Keratinocyte (primary cell): ENCODE measurements around the gene FAM177B. TPM values are rescaled to one million over a fixed set of nuclear protein-coding genes. Genes with fewer than 3 reads are reported as not detected.

Source experiments
- DNase-seq: peaks from one replicate; pipeline ENCODE4 v3.0.0-alpha.2; 2011; ENCODE audit warnings: low read depth, missing footprints, low spot score
- FAIRE-seq: peaks from 2 replicates; lab custom pipeline; 2011; peaks lifted over from hg19 to GRCh38; lab: Jason Lieb, UNC
- H2AFZ ChIP-seq: 2 replicates; pipeline ENCODE4 v1.6.0; 2012; ENCODE audit warnings: low read length, control low read depth, inconsistent platforms; ENCODE audit not compliant: control insufficient read depth
- H3K27ac ChIP-seq: 2 replicates; pipeline ENCODE4 v1.5.1; 2011; ENCODE audit warnings: low read length; ENCODE audit not compliant: control insufficient read depth, insufficient read depth
- H3K27me3 ChIP-seq: 3 replicates; pipeline ENCODE4 v1.6.0; 2011; ENCODE audit warnings: low read length; ENCODE audit not compliant: control insufficient read depth, insufficient read depth; ENCODE audit errors: extremely low read depth
- H3K36me3 ChIP-seq, 2 experiments: 2 replicates in 1 of 2; 3 replicates in 1 of 2; pipeline ENCODE4 v1.5.1; 2011; ENCODE audit warnings: low read length in 2 of 2, mild to moderate bottlenecking in 1 of 2; ENCODE audit not compliant: control insufficient read depth in 2 of 2, insufficient read depth in 2 of 2; ENCODE audit errors: extremely low read depth in 1 of 2
- H3K4me1 ChIP-seq: 3 replicates; pipeline ENCODE4 v1.5.1; 2011; ENCODE audit warnings: low read length; ENCODE audit not compliant: control insufficient read depth, insufficient read depth; ENCODE audit errors: extremely low read depth
- H3K4me2 ChIP-seq: 3 replicates; pipeline ENCODE4 v1.6.0; 2011; ENCODE audit warnings: low read depth, low read length; ENCODE audit not compliant: control insufficient read depth, insufficient read depth; ENCODE audit errors: extremely low read depth
- H3K4me3 ChIP-seq, 3 experiments: fragments of 200-600 bp in 1 of 3; sonication (generic) in 1 of 3; 2 replicates in 2 of 3; 3 replicates in 1 of 3; pipeline ENCODE4 v1.5.1; 2011 to 2016; ENCODE audit warnings: low read length in 3 of 3, mild to moderate bottlenecking in 3 of 3, control low read depth in 2 of 3, inconsistent platforms in 1 of 3, low read depth in 1 of 3, mixed read lengths in 1 of 3, mixed run types in 1 of 3, moderate library complexity in 1 of 3; ENCODE audit not compliant: control insufficient read depth in 2 of 3, insufficient read depth in 2 of 3; ENCODE audit errors: extremely low read depth in 1 of 3
- H3K79me2 ChIP-seq: 2 replicates; pipeline ENCODE4 v1.6.0; 2012; ENCODE audit warnings: low read length; ENCODE audit not compliant: control insufficient read depth, insufficient read depth
- H3K9ac ChIP-seq: 3 replicates; pipeline ENCODE4 v1.6.0; 2011; ENCODE audit warnings: low read length; ENCODE audit not compliant: control insufficient read depth, insufficient read depth; ENCODE audit errors: extremely low read depth
- H3K9me1 ChIP-seq: 3 replicates; pipeline ENCODE4 v1.6.0; 2011; ENCODE audit warnings: low read length; ENCODE audit not compliant: control insufficient read depth, insufficient read depth; ENCODE audit errors: extremely low read depth
- H3K9me3 ChIP-seq: 2 replicates; pipeline ENCODE4 v1.5.1; 2012; ENCODE audit warnings: low read depth, low read length; ENCODE audit not compliant: control insufficient read depth
- H4K20me1 ChIP-seq: 3 replicates; pipeline ENCODE4 v1.6.0; 2011; ENCODE audit warnings: low read length; ENCODE audit not compliant: control insufficient read depth, insufficient read depth; ENCODE audit errors: extremely low read depth
- EZH2 ChIP-seq: IDR thresholded peaks from one replicate; pipeline ENCODE4 v1.6.1; 2012; ENCODE audit warnings: inconsistent platforms, mild to moderate bottlenecking, low read length, moderate library complexity
- dilution Hi-C: fragments of 300-500 bp; cut with MboI; formaldehyde crosslinking; loops from one replicate; pipeline ENCODE4 v1.7.0; 2020; ENCODE audit warnings: low sequenced_read_pairs; ENCODE audit not compliant: extremely low pct_ligation_motif_present
- polyA plus RNA-seq, 5 experiments: library from polyadenylated mRNA; depleted of rRNA in 3 of 5; stranded (reverse) in 3 of 5; stranded (forward) in 1 of 5; unstranded in 1 of 5; fragments of >200 nt; gene quantifications; 1 replicate in 1 of 5; 2 replicates in 3 of 5; 3 replicates in 1 of 5; pipeline versions ENCODE4 v1.2.1 to v1.2.3, GENCODE V29; 2011 to 2012; ENCODE audit warnings: missing spikeins in 2 of 5, low read depth in 1 of 5, low replicate concordance in 1 of 5
- TF ChIP-seq, protein P1 (sequence below), 3 experiments: IDR thresholded peaks in 1 of 3; conservative IDR thresholded peaks in 1 of 3; optimal IDR thresholded peaks in 1 of 3; 2 replicates in 2 of 3; 3 replicates in 1 of 3; pipeline versions ENCODE3 to v1.5.1; 2011; ENCODE audit warnings: low read length in 3 of 3, mild to moderate bottlenecking in 3 of 3, moderate library complexity in 2 of 3, control low read depth in 1 of 3, inconsistent platforms in 1 of 3; ENCODE audit not compliant: insufficient read depth in 2 of 3; ENCODE audit errors: extremely low read depth in 1 of 3

Gene FAM177B
- polyA plus RNA-seq, 1 donor (not counting 4 experiments of a cell fraction or from before 2014, with no cell fraction given), result not detected

DNA sequence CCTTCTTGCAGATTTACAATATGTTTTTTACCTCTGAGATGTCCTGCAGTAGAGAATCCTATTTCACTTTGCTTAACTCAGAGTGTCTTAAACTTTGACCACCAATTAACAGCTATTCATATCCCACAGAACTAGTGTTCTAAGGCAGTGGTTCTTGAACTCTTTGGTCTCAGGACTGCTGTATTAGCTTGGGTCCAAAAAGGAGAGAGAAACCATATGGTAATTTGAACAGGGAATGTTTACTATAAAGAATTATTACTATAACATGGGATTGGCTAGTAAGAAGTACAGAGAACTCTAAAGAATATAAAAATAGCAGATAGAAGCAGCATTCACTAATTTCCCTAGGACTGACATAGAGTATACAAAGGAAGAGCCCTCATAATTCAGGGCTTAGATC lies 31.6 kb downstream of the FAM177B start:
- TF ChIP-seq EZH2, result no peak
- dilution Hi-C loops, result no loop called here
- Histone ChIP-seq H3K79me2 (no peaks in the 10 kb centered on the region), H3K27me3 (no peaks in the 10 kb centered on the region), H3K9me3 (no peaks in the 10 kb centered on the region), H4K20me1 (no peaks in the 10 kb centered on the region), H3K9me1 (no peaks in the 10 kb centered on the region), H3K4me3 (no peak overlapping the region), H2AFZ (no peak overlapping the region), H3K9ac (no peak overlapping the region), H3K4me2 (no peak overlapping the region), H3K36me3 (no peaks in the 10 kb centered on the region), H3K27ac (no peak overlapping the region), H3K4me1 (no peaks in the 10 kb centered on the region)
- no peak for FAIRE-seq
- DNase-seq, result no peak

DNA sequence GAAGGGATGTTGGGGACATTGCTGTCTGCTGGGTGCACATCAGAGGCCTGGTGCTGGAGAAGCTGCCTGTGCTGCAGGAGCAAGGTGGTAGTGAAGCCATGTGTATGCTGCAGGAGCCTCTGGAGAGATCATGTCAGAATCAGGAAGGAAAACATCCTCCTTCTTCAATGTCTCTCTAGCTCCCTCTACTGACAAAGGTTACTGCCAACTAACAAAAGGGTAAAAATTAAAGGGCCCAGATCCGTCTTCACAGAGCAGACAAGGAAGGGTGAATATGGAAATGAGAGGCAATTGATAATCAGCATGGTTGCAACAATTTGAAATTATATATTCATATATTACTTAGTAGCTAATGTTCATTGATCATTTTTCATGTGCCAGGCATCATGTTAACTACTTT lies 32.2 kb downstream of the FAM177B start:
- DNase-seq, result no peak
- Histone ChIP-seq H3K4me3 (no peak overlapping the region), H3K27ac (no peak overlapping the region), H3K36me3 (no peaks in the 10 kb centered on the region), H4K20me1 (no peaks in the 10 kb centered on the region), H3K9ac (no peak overlapping the region), H3K4me1 (no peaks in the 10 kb centered on the region), H3K4me2 (no peak overlapping the region), H3K79me2 (no peaks in the 10 kb centered on the region), H3K9me1 (no peaks in the 10 kb centered on the region), H3K27me3 (no peaks in the 10 kb centered on the region), H2AFZ (no peak overlapping the region), H3K9me3 (no peaks in the 10 kb centered on the region)
- dilution Hi-C loops, result no loop called here
- TF ChIP-seq, protein P1, sequence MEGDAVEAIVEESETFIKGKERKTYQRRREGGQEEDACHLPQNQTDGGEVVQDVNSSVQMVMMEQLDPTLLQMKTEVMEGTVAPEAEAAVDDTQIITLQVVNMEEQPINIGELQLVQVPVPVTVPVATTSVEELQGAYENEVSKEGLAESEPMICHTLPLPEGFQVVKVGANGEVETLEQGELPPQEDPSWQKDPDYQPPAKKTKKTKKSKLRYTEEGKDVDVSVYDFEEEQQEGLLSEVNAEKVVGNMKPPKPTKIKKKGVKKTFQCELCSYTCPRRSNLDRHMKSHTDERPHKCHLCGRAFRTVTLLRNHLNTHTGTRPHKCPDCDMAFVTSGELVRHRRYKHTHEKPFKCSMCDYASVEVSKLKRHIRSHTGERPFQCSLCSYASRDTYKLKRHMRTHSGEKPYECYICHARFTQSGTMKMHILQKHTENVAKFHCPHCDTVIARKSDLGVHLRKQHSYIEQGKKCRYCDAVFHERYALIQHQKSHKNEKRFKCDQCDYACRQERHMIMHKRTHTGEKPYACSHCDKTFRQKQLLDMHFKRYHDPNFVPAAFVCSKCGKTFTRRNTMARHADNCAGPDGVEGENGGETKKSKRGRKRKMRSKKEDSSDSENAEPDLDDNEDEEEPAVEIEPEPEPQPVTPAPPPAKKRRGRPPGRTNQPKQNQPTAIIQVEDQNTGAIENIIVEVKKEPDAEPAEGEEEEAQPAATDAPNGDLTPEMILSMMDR (optimal IDR thresholded peaks at IDR 0.05 in 1 of 3, IDR thresholded peaks at IDR 0.05 in 1 of 3, conservative IDR thresholded peaks at IDR 0.05 in 1 of 3; ENCODE audit: extremely low read depth in 1 of 3, insufficient read depth in 2 of 3, low read length in 3 of 3), result peak in 2 of 3 experiments; percentile 3 to 15
- no peak for TF ChIP-seq EZH2
- FAIRE-seq, result no peak

DNA sequence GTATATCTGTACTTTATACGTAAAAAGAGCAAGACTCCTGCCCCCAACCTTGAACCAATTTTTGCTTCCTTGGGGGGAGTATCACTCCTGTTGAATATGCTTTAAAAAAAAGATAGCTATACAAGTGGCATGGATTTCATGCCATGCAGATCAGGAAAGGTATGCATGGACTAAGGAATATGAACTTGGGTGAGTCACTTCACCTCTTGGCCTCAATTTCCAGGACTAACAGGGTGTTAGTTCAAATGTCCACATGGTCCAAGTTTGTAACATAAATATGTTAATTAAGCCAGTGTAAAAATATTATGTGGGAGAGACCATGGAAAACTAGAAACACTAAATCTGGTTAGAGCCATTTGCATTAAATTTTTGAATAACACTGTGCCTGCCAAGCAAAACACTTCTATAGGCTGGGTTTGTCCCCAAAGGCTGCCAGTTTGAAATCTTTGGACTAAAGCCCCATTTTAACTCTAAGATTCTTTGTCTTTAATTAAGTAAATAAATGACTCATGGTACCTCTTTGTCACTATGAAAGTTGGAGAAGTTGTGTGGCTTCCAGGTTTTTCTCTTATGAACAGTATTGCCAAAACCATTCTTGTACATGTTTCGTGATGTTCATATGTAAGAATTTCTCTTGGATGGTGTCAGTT lies 33.1 kb downstream of the FAM177B start:
- dilution Hi-C loops, result no loop called here
- DNase-seq, result no peak
- H4K20me1 ChIP-seq, result no peaks in the 10 kb centered on the region
- H3K27me3 ChIP-seq, result no peaks in the 10 kb centered on the region
- no peaks in the 10 kb centered on the region for H3K79me2 ChIP-seq
- H3K9me1 ChIP-seq, result no peaks in the 10 kb centered on the region
- H2AFZ ChIP-seq, result no peak overlapping the region
- no peaks in the 10 kb centered on the region for H3K4me1 ChIP-seq
- H3K27ac ChIP-seq, result no peak overlapping the region
- no peak overlapping the region for H3K4me2 ChIP-seq
- no peak overlapping the region for H3K4me3 ChIP-seq
- no peak for FAIRE-seq
- no peaks in the 10 kb centered on the region for H3K36me3 ChIP-seq
- H3K9ac ChIP-seq, result no peak overlapping the region
- no peaks in the 10 kb centered on the region for H3K9me3 ChIP-seq
- TF ChIP-seq, protein P1 (optimal IDR thresholded peaks at IDR 0.05 in 1 of 3, IDR thresholded peaks at IDR 0.05 in 1 of 3, conservative IDR thresholded peaks at IDR 0.05 in 1 of 3; ENCODE audit: extremely low read depth in 1 of 3, insufficient read depth in 2 of 3, low read length in 3 of 3), result no peak
- TF ChIP-seq EZH2, result no peak
